Activated naive CD4-positive, alpha-beta T cell treated with Interleukin-2 at 50 U/mL for 16 hours (primary cell): ENCODE data around the gene CAMK2D.
A peak's percentile ranks its signal among the peaks of the same experiment; 100 is the strongest.

Experiments
- DNase-seq: peaks from one replicate; pipeline ENCODE4 v3.0.0-alpha.2; 2020

Gene CAMK2D

DNA sequence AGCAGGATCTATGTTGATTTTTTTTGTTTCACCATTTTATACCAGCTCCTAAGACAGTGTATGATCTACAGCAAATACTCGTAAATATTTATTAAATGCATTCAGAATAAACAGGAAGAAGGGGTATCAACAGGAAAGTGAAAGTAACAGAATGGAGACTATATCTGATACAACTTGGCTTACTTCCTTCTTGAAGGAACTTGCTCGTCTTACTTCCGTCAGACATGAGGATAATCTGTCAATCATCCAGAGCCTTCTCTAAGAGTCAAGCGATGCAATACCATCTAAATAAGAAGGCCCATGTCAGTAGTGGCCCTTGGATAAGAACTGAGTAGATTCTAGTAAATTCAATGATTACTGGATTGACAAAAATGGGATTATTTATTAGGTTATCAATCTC is 84.2 kb downstream of the CAMK2D start:
- DNase-seq, result no peak

DNA sequence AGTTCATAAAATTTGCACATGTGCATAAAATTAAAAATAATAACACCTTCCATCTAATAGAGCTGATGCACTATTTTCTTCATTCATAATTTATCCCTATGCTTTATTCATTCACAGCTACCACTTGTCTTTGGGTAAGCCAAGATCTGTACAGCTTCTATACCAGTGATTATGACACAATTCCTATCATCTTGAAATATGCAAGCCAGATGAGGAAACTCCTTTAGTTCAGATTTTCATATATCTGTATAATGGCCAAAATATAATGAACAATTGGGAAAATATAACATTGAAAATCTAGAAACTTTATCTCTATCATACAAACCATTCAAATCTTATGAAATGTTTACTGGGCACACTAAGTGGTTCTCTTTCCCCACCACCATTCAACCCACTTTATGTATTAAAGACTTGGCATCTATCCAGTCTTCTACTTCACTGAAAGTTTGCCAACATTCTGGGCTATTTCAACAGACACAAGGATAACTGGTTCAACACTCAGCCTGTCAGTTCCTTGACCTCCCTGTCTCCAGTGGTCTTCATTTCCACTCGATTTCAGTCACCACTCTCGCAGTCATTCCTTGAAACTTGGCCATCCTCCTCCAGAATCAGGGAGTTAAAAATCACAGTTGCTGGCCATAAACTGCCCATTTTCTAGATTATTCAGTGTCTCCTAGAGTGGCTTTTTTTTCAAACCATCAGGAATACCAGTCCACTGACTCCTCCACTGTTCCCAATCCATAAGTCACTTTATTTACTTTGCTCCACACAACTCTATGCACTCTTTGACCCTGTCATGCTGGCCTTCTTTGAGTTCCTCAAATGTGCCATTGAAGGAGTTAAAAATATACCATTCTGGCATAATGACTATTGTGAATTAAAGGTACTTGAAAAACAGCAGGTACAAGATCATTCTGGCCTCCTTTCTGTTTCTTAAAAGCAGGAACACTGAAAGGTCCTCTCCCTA is 85.5 kb downstream of the CAMK2D start:
- DNase-seq, result no peak

DNA sequence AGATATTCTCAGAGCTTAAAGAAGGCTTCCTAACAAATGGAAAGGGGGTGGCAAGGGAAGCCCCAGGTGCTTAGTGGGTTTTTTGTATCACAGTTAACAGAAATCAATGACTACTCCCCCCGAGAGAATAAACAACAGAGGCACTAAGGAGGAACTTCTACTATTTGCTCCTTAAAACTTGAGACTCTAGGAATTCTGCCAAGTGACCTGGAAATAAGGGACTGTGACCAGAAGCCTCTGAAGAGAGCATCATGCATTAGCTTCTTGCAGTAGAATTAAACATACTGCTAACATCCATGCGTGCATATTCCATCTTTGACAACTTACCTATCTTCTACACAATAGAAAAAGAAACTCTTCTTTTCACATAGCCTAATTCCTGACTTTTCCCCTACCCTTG is 86.8 kb downstream of the CAMK2D start:
- no peak for DNase-seq

GRCh38 chr4:113674251-113674650 is 87.3 kb downstream of the CAMK2D start:
- DNase-seq, result no peak

DNA sequence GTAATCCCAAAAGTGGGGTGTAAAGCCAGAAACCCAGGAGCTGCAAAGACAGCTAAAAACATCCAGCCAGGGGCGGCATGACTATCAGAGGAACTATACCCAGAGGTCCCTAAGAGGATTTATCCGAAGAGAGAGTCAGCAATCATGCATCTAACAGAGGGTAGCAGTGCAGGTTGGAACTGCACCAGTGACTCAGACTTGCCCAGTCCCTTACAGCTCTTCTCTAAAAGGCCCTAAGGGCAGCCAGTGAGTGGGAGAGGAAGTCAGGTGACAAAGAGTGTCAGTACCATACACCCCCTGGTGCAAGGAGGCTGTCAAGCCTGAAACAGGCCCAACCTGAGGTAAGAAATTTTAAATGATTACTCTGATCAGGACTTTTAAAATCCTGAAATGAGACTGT is 88.1 kb downstream of the CAMK2D start:
- DNase-seq, result peak; percentile 30

GRCh38 chr4:113666386-113667114 is 95.0 kb downstream of the CAMK2D start:
- no peak for DNase-seq

- no peak for DNase-seq
Observed at GRCh38 chr4:113665036-113665435, 96.5 kb downstream of the CAMK2D start.

DNA sequence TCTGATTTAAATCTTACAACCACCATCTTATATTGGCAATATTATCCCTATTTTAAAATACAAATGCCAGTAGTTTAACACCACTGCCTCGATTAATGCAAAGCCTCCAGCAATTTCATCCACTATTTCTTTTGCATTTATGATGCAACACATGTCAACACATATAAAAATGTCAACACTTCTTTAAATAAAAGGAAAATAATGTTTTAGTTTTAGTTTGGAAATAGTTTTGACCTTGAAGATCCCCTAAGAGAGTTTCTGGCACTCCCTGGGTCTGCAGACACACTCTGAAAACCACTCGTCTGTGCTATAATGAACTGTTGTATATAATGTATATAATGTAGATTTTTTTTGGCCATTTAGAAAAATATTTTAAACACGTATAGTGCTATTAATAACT is 99.0 kb downstream of the CAMK2D start:
- no peak for DNase-seq

- DNase-seq, result no peak
Observed at GRCh38 chr4:113659127-113659526, 102.4 kb downstream of the CAMK2D start.

DNA sequence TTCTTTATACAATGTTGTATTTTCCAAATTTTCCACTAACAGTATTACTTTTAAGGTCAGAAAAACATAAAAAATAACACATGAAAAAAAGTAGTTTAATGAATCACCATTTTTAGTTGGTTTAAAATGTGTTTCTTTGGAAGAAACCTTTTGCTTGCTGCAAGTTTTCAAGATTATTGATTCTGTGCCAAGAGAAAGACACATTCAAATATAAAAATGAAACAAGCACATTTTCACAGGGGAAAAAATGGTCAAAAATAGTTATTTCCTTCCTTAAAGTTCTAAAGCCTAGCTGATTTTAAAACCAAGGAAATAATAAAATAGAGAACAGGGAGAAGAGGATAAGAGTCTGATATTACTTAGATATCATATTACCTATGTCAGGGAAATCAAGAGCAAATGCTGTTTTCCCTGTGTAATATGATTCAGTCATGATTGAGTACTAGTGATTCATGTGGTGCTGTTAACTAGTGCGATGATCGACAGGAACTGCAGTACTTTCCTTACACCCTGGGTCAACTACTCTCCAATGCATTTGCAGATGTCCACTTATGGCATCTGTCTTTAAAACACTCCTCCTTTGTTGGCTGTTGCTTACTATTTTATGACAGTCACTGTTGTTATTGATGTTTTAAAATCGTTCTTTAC is 103.8 kb downstream of the CAMK2D start:
- no peak for DNase-seq

GRCh38 chr4:113653871-113654270 is 107.7 kb downstream of the CAMK2D start:
- DNase-seq, result no peak

- DNase-seq, result no peak
Observed at GRCh38 chr4:113646442-113646822, 115.1 kb downstream of the CAMK2D start.

DNA sequence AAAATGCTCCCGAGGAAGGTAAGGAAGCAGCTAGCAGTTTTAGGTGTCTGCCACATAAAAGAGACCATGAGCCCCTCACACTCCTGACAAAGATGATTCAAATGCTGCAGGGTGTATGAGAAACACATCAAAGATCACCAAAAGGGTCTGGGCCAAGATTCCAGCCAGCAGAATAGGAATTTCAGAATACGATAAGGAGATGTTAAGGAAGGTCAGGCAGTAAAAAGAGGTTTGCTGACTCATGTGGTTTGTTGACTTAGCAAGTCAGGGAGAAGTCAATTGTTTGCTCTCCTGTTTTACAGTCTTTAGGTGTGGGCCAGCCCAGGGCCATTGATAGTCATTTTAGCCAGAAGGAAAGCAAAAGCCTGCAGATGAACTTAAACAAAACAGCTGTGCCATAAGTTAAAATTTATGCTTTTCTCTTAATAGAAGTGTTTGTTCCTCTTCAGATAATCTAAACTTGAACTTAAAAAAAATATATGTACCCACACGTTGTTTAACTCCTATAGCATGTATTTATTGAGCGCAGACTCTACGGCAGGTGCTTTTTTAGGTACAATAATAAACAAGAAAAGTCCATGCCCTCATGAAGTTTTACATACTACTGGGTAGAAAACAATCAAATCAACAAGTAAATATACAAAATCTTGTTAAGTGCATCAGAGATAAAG is 115.6 kb downstream of the CAMK2D start:
- no peak for DNase-seq

DNA sequence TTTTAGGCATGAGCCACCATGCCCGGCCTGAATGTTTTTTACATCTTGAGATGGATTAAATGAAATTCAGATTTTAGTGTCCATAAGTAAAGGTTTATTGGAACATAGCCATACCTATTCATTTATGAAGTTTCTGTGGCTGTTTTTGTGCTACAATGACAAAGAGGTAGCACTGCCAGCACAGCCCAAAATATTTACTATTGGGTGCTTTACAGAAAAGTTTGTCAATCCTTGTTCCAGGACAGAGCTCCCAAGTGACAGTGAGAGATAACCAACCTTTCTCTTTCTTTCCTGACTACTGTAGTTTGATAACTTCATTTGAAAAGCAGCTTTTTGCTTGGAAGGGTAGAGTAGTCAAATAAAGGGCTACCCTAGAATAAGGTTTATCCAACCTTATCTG is 116.2 kb downstream of the CAMK2D start:
- DNase-seq, result no peak

- no peak for DNase-seq
Observed at GRCh38 chr4:113644398-113644797, 117.1 kb downstream of the CAMK2D start.

DNA sequence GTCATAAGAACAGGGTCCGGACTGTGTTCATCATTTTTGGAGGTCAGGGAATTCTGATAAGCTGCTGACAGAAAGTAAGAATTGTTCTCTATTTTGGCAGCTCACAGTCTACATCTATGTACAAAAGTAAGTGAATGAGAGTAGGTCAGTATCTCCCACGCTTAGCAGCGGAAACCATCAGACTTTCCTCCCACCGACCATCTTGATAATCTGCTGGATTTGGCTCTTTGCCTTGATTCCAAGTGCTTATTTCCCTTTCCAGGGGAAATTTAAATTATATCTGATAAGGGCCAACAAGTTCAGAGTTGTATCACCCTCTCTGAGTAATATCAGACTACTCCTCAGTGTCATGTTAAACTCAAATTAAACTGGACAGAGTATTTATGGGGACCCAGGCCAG is 118.0 kb downstream of the CAMK2D start:
- no peak for DNase-seq

DNA sequence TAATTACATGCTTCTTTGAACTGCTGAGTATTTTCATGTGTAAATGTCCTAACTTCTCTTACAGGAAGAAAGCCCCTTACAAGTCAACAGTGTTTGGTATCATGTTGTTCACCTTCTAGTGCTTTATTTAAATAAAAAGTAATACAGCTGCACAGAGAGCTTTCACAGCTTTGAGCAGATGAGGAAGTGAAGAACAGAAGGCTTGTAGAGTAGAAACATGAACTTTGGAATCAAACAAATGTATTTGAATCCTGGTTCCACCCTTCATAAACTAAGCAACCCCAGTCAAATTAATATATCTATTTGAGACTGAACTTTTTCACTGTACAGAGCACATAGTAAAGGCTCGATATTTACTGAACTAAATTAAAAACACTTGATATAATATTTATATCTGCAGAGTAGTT is 120.5 kb downstream of the CAMK2D start:
- no peak for DNase-seq

DNA sequence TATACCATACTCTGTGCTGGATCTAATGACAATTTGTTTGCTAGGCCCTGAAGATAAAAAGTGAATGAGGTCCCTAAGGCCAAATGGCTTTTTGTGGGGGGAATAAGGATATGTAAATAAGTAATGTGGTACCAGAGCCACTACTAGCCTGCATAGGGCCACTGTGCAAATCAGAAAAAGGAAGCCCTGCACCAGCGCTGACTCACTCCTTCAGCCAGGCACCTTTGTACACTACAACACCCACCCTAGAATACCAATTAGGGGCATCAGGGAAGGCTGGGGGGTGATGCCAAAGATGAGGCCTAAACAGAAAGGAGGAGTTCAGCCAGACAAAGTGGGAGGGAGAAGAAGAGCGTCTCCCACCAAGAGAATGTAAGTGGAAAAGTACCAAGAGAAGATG is 122.2 kb downstream of the CAMK2D start:
- DNase-seq, result no peak

DNA sequence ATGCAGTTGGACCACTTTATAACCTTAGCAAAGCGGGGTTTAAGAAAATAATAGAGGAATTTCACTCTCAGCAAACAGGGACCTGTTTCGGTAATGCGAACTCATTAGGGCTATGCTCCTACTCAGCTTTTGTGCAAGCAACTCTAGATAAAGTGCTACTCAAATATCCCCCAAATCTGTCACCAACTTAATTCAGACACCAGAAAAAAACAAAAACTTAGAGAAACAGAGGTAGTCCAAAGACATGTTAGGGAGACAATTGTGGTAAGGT is 123.0 kb downstream of the CAMK2D start:
- no peak for DNase-seq

DNA sequence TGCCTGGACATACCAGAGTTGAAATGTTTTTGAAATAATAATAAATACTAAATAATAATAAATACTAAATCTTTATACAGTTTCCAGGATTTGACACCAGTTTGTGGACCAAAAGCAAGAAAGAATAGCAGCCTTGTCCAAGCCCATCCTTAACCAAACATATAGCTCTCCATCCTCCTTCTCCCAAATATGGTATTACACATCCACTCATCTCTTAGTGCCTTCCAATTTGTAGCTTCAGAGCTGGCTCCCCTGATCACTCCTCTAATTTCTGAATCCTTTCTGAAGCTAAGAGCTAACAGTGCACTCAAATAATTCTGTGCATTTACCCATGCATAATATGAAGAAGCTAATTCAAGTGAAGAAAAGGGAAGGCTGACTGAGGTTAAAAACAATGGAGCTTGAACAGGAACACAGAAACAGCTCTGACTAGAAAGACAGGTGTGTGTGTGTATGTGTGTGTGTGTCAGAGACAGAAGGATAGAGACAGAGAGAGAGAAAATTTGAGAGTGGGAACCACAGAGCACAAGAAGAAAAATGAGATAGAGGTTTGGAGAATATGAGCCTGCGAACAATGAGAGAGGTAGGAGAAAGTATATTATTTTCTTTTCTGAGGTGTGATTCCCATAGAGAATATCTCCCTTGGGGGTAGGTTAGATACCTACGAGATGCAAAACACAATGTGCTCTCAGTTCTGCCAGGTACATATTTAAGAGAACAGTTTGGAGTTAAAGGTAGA is 123.5 kb downstream of the CAMK2D start:
- DNase-seq, result no peak

DNA sequence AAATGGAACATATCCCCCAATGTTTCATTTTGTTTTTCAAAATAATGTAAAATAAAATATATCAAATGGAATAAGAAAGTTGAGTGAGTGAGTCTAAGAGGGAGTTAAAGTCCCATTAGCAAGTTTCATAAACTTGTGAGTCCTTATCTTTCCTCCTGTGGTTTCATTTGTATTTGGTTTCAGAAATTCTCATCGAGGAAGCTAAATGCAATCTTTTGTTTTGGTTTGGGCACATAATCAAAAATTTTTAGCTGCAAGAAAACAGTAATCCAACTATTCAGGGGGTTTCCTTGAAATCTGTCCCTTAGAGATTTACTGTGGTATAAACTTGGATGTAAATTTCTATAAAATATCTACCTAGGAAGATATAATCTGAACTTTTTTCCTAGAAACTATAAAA is 124.2 kb downstream of the CAMK2D start:
- no peak for DNase-seq

GRCh38 chr4:113636877-113637276 is 124.7 kb downstream of the CAMK2D start:
- DNase-seq, result peak; percentile 8

GRCh38 chr4:113636438-113636818 is 125.1 kb downstream of the CAMK2D start:
- no peak for DNase-seq
